GM20000 (cell line): Measurements from ENCODE around the gene CTNNA3.

Experiments
- DNase-seq: peaks from one replicate; pipeline ENCODE4 v3.0.0; 2012; ENCODE audit warnings: low spot score
- CTCF ChIP-seq: IDR thresholded peaks from 2 replicates; pipeline ENCODE4 v1.5.1; 2012; ENCODE audit warnings: mild to moderate bottlenecking, control low read depth; ENCODE audit errors: extremely low read depth, missing control alignments

The CTNNA3 gene

GRCh38 chr10:66651308-66652082 lies 1044.5 kb downstream of the CTNNA3 start:
- no peak for DNase-seq
- no peak for TF ChIP-seq CTCF

- no peak for DNase-seq
- TF ChIP-seq CTCF = no peak
Observed at GRCh38 chr10:66649626-66650025, 1046.4 kb downstream of the CTNNA3 start.

- DNase-seq = no peak
- TF ChIP-seq CTCF = no peak
Observed at GRCh38 chr10:66642217-66642616, 1053.8 kb downstream of the CTNNA3 start.

GRCh38 chr10:66639371-66639770 lies 1056.6 kb downstream of the CTNNA3 start:
- DNase-seq = no peak
- TF ChIP-seq CTCF = no peak

- no peak for TF ChIP-seq CTCF
- DNase-seq = no peak
Observed at GRCh38 chr10:66637273-66638036, 1058.5 kb downstream of the CTNNA3 start.

GRCh38 chr10:66629996-66630395 lies 1066.0 kb downstream of the CTNNA3 start:
- no peak for TF ChIP-seq CTCF
- DNase-seq = no peak

- no peak for DNase-seq
- no peak for TF ChIP-seq CTCF
Observed at GRCh38 chr10:66627156-66627555, 1068.8 kb downstream of the CTNNA3 start.
